ENCODE results near the gene MARCHF5.

DNA sequence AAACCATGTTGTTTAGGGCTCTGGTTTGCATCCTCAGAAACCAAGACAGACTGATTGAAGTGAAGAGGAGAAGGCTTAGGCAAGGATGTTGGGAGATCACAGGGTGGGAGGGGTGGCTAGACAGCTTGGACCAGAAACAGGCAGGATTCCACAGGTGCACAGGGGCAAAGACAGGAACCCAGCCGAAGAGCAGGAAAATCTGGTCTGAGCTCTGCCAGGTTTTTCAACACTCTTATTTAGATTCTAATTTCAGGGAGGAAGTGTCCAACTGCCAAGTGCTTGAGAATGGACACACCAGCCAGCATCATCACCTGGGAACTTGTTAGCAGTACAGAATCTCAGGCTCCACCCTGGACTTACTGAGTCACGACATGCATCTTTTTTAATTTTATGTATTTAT is 93.8 kb downstream of the MARCHF5 start:
- TF ChIP-seq EP300 (IDR thresholded peaks at IDR 0.05) (no peak), POLR2A (IDR thresholded peaks at IDR 0.05; ENCODE audit: low read depth) (no peak), CTCF (IDR thresholded peaks at IDR 0.05) (no peak), POLR2AphosphoS5 (IDR thresholded peaks at IDR 0.05) (no peak)
